Spleen (tissue), 7 donors: ENCODE data around the gene SYPL2.

Source experiments
- CTCF ChIP-seq, 11 experiments: fragments of 200-600 bp in 7 of 11; fragments of 450-650 bp in 4 of 11; sonication (generic) in 4 of 11; IDR thresholded peaks in 8 of 11; conservative IDR thresholded peaks in 3 of 11; 1 replicate in 7 of 11; 2 replicates in 4 of 11; pipeline versions ENCODE4 v1.4.0 to v1.8.0; 2016 to 2021; ENCODE audit warnings: antibody characterized with exemption in 11 of 11, inconsistent platforms in 4 of 11, mild to moderate bottlenecking in 1 of 11
- POLR2A ChIP-seq, 3 donors: fragments of 450-650 bp; IDR thresholded peaks; one replicate each; pipeline ENCODE4 v1.5.1; 2017; ENCODE audit warnings: antibody characterized with exemption in 3 of 3, mild to moderate bottlenecking in 1 of 3
- donor health status: DM: no; HTN: no; CAD: no; lungs with moderate emphysema.
- donor health status: DM: no; HTN: no; CAD: no.
- donor health status: DM: no; HTN: no; CAD: no.

DNA sequence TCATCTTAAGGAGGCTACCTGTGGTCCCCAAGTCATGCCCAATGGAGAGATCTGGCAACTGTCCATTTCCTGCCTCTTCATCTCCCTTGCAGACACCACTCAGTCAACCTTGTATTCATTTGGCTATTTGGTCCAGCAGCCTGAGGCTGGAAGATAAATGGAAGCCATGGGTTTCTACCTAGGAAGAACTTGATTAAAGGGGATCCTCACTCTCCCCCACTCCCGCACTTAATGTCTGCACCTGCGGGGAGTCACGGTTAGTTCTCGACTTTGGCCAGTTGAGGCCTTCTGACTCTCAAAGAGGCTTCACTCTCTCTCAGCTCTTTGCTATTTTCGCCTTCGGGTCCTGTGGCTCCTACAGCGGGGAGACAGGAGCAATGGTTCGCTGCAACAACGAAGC is 8.9 kb downstream of the SYPL2 start:
- no peak for TF ChIP-seq CTCF (IDR thresholded peaks at IDR 0.05 in 8 of 11, conservative IDR thresholded peaks at IDR 0.05 in 3 of 11)
- TF ChIP-seq POLR2A (IDR thresholded peaks at IDR 0.05), result no peak
